Suprapubic skin (tissue), 3 donors: Measurements from ENCODE around the gene NLGN2.

Experiments
- POLR2AphosphoS5 ChIP-seq, 3 donors: sonication (generic); formaldehyde crosslinking; IDR thresholded peaks; one replicate each; pipeline ENCODE4 v1.6.1; 2017; ENCODE audit warnings: antibody characterized with exemption in 3 of 3
- TF ChIP-seq, protein P1 (sequence below), 2 donors: fragments of 200-600 bp in 1 of 2; fragments of 450-650 bp in 1 of 2; sonication (generic) in 1 of 2; IDR thresholded peaks; one replicate each; pipeline ENCODE4 v1.5.1; 2016 to 2019; ENCODE audit warnings: antibody characterized with exemption in 2 of 2, mild to moderate bottlenecking in 1 of 2, moderate library complexity in 1 of 2

DNA sequence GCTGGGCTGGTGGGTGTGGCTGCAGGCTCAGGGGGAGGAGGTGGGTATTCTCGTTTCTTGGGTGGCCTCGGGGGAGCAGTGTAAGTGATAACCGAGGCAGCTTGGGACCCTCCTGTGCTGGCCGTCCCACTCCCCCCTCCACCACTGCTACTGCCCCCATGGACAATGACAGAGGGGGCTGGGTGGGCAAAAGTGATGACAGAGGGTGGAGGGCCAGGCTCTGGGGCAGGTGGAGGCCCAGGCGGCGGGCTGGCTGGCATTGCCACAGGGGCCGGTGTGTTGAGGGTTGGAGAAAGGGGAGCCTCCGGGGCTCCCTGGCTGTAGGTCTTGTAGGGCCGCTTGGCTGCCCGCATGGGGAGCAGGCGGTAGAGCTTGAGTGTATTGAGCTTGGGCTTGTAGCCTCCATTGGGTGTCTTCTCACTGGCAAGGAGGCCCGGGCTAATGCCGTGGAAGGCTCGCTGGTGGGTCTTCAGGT is 55.8 kb downstream of the NLGN2 start:
- TF ChIP-seq, protein P1, sequence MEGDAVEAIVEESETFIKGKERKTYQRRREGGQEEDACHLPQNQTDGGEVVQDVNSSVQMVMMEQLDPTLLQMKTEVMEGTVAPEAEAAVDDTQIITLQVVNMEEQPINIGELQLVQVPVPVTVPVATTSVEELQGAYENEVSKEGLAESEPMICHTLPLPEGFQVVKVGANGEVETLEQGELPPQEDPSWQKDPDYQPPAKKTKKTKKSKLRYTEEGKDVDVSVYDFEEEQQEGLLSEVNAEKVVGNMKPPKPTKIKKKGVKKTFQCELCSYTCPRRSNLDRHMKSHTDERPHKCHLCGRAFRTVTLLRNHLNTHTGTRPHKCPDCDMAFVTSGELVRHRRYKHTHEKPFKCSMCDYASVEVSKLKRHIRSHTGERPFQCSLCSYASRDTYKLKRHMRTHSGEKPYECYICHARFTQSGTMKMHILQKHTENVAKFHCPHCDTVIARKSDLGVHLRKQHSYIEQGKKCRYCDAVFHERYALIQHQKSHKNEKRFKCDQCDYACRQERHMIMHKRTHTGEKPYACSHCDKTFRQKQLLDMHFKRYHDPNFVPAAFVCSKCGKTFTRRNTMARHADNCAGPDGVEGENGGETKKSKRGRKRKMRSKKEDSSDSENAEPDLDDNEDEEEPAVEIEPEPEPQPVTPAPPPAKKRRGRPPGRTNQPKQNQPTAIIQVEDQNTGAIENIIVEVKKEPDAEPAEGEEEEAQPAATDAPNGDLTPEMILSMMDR (IDR thresholded peaks at IDR 0.05), result no peak
- no peak for TF ChIP-seq POLR2AphosphoS5 (IDR thresholded peaks at IDR 0.05)
